LNCAP (cell line): ENCODE measurements around the gene SLC9B1.

ENCODE experiments used
- CTCF ChIP-seq: fragments of 450-650 bp; IDR thresholded peaks from 2 replicates; pipeline ENCODE4 v1.5.1; 2017; ENCODE audit warnings: mild to moderate bottlenecking

SLC9B1 gene

GRCh38 chr4:103008875-103009729, 10.4 kb downstream of the SLC9B1 start:
- TF ChIP-seq CTCF, result peak; percentile 68

GRCh38 chr4:103002551-103002950, 17.0 kb downstream of the SLC9B1 start:
- no peak for TF ChIP-seq CTCF

GRCh38 chr4:102994803-102995202, 24.7 kb downstream of the SLC9B1 start:
- no peak for TF ChIP-seq CTCF

GRCh38 chr4:102988429-102989020, 31.0 kb downstream of the SLC9B1 start:
- no peak for TF ChIP-seq CTCF

- TF ChIP-seq CTCF, result no peak
Observed at GRCh38 chr4:102981005-102981404, 38.5 kb downstream of the SLC9B1 start.

- TF ChIP-seq CTCF, result no peak
Observed at GRCh38 chr4:102959496-102959895, 60.0 kb downstream of the SLC9B1 start.

GRCh38 chr4:102945066-102945465, 74.4 kb downstream of the SLC9B1 start:
- TF ChIP-seq CTCF, result no peak
